M059J (cell line): ENCODE results near the gene ZNF385D. TPM values are rescaled to one million over a fixed set of nuclear protein-coding genes. Genes with fewer than 3 reads are reported as not detected.
A peak's percentile ranks its signal among the peaks of the same experiment; 100 is the strongest.
"Not testable (repeated sequence)": the region's sequence is repeated elsewhere in the genome, so short reads cannot be mapped to it uniquely, and the experiment has no call there.

ENCODE experiments used
- DNase-seq: peaks from one replicate; pipeline ENCODE4 v3.0.0-alpha.2; 2012; ENCODE audit warnings: low read depth
- total RNA-seq: library from RNA; depleted of rRNA; stranded (reverse); fragments of >200 nt; shearing (Covaris generic); gene quantifications from 2 replicates; pipeline ENCODE4 v1.2.3, GENCODE V29; 2014

ZNF385D gene
- total RNA-seq, 1 experiment from 2014 or later, result 1.5 TPM

GRCh38 chr3:21390136-21390535 is 360.9 kb downstream of the ZNF385D start:
- DNase-seq, result peak; percentile 46

DNA sequence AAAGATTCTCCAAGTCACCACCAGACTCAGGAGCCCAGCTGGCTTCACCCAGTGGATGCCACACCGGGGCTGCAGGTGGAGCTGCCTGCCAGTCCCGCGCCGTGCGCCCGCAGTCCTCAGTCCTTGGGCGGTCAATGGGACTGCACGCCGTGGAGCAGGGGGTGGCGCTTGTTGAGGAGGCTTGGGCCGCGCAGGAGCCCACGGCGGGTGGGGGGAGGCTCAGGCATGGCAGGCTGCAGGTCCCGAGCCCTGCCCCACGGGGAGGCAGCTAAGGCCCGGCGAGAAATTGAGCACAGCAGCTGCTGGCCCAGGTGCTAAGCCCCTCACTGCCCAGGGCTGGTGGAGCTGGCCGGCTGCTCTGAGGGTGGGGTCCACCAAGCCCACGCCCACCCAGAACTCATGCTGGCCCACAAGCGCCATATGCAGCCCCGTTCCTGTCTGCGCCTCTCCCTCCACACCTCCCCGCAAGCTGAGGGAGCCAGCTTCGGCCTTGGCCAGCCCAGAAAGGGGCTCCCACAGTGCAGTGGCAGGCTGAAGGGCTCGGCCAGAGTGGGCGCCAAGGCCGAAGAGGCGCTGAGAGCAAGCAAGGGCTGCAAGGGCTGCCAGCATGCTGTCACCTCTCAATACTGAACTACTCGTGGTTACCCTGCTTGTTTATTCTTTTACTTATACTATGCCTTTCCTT is 363.7 kb downstream of the ZNF385D start:
- DNase-seq, result not testable (repeated sequence)

GRCh38 chr3:21378036-21378435 is 373.0 kb downstream of the ZNF385D start:
- not testable (repeated sequence) for DNase-seq

DNA sequence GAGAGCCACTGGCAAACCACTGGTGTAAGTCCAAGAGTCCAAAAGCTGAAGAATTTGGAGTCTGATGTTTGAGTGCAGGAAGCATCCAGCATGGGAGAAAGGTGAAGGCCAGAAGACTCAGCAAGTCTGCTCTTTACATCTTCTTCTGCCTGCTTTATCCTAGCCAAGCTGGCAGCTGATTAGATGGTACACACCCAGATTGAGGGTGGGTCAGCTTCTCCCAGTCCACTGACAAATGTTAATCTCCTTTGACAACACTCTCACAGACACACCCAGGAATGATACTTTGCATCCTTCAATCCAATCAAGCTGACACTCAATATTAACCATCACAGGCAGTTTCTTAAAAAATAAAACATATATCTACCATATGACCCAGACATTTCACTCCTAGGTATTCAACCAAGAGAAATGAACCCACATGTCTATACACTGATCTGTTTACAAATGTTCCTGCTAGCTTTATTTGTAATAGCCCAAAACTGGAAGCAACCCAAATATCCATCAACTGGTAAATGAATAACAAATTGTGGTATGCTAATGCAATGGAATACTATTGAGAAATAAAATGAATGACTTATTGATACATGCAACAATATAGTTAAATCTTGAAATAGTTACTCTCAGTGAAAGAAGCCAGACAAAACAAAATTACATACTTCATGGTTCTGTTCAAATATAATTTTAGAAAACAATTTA is 373.8 kb downstream of the ZNF385D start:
- DNase-seq, result no peak

DNA sequence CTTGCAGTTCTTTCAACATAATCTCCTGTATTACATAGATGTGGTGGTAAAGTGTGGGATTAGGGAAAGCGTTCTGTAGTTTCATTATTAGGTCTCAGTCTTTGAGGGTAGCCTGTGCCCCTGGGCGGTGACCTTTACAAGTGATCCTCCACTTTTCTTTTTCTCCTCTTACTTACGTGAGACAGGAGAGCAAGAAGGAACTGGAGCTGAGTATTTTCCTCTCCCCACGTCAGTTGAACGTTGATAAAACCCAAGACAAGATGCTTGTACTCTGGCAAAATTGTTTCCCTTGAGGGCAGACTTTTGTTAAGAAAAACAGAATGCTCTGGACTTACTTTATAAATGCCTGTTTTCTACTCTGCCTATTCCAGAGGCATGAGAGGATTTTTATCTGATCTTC is 378.7 kb downstream of the ZNF385D start:
- DNase-seq, result no peak
